Glomerular endothelial cell (primary cell): ENCODE data around the gene MUC4. TPM values are rescaled to one million over a fixed set of nuclear protein-coding genes. Genes with fewer than 3 reads are reported as not detected.
"Not testable (repeated sequence)": the region's sequence is repeated elsewhere in the genome, so short reads cannot be mapped to it uniquely, and the experiment has no call there.

Experiments used
- DNase-seq: peaks from one replicate; pipeline ENCODE4 v3.0.0-alpha.2; 2011; ENCODE audit warnings: low read depth, low spot score; ENCODE audit errors: extremely low read depth
- total RNA-seq: library from RNA; depleted of rRNA; stranded (reverse); fragments of >200 nt; gene quantifications from 2 replicates; pipeline ENCODE4 v1.2.3, GENCODE V29; 2015

MUC4 gene
- total RNA-seq, 1 donor from 2014 or later: 0.12 TPM

DNA sequence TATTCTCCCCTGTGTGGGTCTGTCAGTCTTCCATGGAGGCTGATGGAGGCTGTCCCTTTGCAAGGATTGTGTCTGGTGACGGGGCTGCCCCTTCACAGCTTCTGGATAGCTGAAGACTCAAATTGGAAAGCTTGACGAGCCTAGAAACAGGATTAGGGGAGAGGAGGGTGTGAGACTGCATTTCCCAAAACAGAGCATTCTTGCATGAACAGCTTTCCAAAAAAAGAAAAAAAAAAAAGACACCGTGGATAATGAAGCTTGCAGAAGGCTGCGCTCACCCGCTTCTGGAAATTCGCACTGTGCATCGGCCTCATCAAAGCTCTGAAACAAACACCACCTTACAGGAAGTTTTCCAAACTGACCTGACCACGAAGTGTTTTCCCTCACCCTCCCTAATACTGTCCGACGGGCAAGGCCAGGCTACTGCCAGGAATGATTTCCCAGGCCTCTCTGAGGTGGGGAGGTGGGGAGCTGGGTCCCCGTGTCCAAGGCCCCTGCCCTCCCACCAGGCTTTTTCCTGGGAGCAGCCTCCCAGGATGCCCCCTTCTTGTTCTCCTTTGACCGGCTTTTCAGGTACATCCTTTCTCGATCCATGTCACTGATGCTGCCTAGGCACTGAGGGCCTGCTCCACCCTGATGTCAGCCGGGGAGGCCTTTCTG lies 24.9 kb upstream of the MUC4 start:
- no peak for DNase-seq

DNA sequence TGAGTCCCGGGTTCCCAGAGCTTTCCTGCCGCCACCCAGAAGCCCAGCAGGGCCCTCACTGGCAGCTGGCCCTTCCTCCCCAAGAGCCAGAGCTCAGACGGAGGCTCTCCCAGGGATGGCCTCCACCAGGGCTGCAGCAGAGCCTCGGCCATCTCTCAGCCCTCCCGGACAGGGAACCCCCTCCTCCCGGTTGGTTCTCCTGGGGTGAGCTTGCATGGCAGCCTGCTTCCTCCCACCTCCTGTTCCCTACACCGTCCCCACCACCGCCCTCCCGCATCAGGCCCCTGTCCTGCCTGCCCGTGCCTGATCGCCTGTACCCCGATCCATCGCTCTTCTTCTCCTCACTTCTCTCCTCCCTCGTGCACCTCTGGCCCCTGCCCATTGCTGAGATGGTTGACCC lies 24.1 kb upstream of the MUC4 start:
- no peak for DNase-seq

DNA sequence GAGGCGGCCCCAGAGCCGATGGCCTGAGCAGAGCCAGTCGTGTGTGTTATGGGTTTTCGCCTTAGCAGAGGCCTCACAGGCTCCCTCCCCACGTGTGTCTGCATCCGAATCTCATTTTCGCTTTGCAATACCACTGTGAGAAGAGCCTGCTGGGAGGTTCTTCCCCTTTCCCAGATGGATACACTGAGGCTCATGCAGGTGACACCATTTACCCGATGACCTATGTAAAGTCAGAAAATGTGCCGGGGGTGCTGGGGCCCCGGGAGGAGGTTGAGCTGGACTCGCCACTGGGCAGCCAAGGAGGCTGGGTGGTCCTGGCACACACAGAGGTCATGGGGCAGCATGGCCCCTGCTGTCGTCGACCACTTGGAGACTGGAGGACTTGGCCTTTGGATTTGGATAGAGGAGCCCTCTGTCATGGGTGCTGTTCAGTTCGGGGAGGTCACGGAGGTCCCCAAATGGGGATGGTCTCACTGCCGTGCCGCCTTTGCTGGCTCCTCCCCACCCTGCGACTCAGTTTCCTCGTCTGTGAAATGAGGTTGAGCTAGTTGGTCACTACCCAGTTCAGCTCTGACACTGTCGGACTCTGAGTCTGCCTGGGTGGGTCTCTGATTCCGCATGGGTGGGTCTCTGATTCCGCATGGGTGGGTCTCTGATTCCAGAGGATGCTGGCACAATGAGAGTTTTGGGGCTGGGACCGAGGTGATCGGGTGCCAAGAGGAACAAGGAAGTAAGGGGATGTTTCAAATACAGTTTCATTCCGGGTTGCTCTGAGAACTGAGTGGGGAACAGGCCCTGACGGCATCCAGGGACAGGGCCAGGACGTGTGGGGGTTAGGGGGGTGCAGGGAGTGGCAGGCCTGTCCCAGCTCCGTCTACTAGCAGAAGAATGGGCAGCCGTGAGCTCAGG lies 23.2 kb upstream of the MUC4 start:
- DNase-seq: no peak

DNA sequence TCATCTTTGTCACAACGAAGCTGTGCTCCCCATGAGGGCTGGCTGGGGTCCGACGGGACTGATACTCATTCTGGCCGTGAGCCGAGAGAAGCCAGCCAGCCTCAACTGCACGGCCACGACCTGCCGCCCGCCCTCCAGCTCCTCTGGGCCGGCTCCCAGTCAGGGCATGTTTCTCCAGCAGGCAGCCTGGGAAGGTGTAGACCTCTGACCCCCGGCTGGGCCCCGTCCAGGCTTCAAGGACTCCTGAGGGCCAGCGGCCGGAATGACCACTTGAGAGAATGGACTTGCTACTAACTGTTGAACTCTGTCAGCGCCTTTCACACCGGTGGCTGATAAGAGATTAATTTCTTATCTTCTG lies 18.1 kb upstream of the MUC4 start:
- DNase-seq: no peak

DNA sequence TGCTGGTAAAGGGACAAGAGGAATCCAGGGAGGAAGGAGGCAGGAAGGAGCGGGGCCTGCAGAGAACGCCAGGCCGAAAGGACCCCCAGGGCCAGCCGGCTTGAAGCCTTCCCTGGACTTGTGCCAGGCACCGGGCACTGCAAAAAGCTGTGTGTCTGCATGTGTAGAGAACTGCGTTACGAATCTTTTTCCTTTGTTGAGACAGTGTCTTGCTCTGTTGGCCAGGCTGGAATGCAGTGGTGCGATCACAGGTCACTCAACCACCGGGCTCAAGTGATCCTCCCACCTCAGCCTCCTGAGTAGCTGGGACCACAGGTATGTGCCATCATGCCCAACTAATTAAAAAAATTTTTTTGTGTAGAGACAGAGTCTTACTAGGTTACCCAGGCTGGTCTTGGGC lies 17.0 kb upstream of the MUC4 start:
- DNase-seq: no peak

DNA sequence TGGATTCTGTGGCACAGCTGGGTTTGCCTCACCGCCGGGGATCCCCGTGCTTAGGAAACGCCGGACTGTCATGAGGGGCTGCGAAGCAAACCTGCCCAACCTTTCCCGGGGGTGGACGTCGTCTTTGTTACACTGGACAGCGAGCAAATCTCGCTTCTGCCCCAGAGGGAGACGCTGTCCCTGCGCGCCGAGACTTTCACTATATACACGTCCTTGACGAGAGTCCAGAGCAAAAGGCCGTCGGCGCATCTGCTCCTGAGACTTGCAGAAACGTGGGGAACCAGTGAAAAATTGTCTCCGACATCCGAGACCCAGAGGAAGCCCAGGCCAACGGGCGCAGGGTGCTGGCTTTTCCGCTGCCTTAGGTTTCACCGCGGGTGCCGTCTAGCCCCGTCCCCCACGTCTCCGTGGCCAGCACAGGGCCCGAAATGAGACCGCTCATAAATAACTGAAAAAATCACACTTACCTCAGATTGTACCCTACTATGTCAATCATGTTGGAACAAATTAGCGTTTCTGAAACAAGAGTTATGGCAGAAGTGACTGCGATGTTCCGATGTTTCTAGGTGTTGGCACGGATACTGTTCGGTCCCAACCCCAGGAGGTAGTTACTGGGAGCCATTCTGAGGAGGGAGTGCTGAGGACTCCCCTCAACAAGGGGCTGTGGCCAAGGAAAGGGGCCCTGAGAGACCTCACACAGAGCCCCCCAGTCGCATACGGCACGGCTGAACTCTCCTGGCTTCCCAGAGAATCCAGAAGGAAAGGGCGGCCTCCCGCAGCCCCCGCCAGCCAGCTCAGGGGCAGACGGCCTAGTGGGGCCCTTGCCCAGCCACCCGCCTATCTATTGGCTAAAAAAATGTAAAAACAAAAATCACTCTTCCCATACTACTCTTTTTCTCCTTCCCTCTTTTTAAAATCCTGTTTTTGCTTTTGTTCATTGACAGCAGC lies 14.4 kb upstream of the MUC4 start:
- DNase-seq: no peak

DNA sequence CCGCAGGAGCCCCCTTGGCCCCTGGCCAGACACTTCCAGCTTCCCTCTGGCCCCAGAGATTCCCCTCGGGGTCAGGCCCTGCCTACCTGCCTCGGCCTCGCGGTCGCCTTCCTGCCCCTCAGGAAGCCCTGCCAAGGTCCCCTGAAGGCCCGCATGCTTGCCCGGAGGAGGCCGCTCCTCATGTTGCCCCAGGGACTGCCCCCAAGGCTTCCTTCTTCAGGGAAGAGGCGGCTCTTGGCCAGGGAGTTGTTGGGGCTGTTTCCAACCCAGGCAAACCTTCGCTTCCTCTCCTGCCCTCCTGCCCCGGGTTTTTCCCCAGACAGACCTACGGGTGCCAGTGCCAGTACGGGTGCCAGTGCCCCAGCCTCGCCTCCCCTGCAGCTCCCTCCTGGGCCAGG lies 13.5 kb upstream of the MUC4 start:
- DNase-seq: no peak

DNA sequence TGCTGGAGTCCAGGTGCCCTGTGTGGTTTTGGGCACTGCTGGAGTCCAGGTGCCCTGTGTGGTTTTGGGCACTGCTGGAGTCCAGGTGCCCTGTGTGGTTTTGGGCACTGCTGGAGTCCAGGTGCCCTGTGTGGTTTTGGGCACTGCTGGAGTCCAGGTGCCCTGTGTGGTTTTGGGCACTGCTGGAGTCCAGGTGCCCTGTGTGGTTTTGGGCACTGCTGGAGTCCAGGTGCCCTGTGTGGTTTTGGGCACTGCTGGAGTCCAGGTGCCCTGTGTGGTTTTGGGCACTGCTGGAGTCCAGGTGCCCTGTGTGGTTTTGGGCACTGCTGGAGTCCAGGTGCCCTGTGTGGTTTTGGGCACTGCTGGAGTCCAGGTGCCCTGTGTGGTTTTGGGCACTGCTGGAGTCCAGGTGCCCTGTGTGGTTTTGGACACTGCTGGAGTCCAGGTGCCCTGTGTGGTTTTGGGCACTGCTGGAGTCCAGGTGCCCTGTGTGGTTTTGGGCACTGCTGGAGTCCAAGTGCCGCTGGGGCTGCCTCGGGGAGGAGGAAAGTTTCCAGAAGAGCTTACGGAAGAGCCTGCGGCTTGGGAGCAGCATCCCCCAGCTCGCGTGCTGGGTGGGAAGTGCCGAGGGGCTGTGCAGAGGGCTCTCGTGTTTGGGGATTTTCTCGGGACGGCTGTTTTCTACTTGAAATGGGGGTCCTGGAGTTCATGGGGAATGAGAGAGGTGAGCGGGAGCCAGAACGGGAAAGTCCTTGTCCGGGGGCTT lies 12.9 kb upstream of the MUC4 start:
- not testable (repeated sequence) for DNase-seq

DNA sequence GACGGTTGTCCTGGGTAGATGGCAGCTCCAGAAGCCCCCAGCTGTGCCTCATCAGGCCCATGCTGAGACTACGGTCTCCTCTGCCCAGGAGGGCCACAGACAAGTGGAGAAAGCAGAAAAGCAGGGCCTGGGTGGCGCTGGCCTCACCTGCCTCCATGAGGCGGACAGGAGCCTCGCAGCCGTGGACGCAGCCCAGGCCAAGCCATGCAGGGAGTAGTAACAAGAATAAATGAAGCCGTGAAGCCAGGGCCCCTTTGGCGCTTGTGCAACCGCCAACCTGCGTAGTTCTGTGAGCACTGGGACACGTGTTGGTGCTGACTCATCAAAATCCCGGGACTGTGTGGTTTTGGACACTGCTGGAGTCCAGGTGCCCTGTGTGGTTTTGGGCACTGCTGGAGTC lies 12.3 kb upstream of the MUC4 start:
- DNase-seq: no peak

DNA sequence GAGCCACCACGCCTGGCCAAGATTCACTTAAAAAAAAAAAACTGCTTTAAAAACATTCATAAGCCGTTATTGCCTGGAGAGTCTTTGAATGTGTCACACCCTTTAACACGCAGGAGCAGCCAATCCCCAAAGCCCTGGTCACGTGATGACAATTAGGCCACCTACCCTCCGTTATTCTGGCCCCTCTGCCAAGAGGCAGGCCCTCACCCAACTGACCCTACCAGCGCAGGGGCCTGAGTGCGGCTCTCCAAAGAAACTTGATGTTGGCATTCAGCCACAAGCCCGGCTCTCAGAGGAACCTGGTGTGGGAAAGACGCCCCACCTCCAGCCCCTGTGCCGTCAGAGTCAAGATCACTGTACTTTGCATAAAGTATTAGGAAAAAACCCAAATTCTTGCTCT lies 11.6 kb upstream of the MUC4 start:
- DNase-seq: no peak

DNA sequence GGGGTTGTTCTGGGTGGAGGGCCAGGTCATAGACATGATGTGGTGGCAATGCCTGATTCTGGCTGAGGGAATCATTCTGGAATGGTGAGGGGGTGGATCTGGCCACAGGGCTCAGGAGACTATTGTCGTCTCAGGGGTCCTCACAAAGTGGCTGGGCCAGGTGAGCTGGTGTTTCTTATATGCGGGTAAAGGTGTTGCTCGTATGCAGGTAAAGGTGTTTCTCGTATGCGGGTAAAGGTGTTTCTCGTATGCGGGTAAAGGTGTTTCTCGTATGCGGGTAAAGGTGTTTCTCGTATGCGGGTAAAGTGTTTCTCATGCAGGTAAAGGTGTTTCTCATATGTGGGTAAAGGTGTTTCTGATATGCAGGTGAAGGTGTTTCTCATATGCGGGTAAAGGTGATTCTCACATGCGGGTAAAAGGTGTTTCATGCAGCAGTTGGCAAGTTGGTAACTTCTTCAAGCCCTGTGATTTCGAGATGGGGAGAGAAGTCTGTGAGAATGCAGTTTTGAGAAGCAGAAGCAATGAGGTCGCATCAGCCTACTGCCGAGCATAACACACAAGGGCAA lies 10.5 kb upstream of the MUC4 start:
- DNase-seq: no peak

DNA sequence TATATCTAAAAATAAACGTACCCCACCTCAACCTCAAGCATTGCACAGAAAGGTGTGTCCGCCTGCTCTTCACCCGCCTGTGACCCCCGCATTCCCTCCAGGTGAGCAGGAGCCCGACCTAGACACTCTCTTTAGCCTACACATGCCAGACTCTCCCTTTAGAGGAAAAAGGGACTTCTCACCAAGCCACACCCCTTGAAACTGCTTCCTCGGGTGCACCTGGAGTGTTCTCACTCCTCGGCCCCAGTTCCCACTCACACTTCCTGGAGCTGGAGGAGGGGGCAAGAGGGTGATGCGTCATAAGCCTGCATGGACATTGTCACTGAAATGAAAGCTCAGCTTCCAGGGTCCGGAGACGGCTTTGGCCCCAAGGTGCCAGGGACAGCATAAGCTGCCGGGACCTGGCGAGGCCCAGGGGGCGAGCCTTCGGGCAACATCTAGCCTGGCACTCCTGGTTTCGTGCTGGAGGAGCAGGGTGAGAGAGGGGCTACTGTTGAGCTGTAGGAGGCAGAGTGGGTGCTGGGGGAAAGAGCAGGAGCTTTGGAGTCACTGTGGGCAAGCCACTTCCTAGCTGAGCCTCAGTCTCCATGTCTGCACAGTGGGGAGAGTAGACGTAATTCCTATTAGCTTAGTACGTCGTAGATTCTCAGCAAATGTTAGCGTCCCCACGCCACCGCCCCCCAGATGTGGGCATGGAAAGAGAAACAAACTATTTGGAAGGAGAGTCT lies 9.8 kb upstream of the MUC4 start:
- no peak for DNase-seq

DNA sequence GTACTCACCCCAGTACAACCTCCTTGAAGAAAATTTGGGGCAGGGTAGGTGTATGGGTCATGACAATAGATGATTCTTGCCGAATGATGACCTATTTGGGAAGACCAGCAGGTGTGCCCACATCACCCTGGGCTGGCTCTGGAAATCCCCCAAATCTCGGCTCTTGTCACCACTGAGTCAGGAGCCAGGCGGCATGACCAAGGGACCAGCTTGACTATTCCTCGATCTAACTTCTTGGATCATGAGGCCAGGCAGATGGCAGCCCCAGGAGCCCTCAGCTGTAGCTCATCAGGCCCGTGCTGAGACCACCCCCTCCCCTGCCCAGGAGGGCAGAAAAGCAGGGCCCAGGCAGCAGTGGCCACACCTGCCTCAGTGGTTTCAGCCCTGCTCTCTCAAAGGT lies 9.2 kb upstream of the MUC4 start:
- DNase-seq: no peak

DNA sequence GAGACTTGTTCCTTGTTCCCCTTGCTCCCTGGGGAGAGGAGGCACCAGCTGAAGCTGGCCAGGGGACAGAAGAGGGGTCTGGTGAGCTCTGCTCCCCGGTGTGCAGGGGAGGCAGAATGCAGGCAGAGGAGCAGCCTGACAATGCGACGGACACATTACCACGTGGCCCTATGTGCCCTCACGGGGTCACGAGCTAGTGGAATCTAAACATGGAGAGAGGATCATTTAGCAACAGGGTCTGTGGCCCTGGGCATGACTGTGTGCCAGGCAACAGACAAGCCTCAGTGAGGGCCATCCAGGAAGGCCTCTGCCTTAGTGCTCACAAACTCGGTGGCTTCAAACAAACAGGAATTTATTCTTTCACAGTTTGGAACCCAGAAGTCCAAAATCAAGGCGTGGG lies 8.5 kb upstream of the MUC4 start:
- no peak for DNase-seq

DNA sequence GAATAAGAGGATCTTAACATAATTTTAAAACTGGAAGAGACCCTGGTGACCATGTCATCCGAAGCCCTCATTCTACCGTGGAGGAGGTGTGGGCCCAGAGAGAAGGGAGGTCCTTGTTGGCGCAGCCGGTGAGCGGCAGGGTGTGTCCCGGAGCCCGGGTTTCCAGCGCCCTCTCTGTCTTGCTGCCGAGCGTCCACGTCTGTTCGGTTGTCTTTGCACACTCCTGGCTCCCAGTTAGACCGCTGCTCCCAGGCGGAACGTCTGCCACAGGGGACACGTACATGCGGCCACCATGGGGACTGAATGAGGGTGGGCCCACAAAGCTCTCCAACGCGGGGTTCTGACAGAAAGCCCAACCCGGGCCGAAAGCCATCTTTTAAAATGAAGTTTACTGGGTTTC lies 6.6 kb upstream of the MUC4 start:
- no peak for DNase-seq

DNA sequence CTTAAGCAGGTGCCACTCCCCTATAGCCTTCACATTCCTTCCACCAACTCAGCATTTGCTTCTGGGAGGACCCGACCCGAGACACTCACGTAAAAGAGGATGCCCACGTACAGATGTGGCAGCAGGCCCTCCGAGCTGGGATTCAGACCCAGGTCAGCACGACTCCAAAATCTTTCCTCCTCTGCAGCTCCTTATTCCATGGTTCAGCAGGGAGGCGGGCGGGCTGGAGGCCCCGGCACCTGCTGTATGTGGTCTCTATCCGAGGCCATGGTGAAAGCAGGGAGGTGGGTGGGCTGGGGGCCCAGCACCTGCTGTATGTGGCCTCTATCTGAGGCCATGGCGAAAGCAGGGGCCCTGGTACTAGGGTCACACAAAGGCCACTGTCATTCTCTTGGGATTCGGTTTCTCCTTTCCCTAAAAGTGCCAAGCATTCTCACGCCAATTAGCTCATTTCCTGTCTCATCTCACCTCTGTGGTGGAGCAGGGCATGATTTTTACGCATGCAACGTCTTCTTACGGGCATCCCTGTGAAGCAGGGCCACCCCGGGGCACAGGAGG lies 5.9 kb upstream of the MUC4 start:
- no peak for DNase-seq

DNA sequence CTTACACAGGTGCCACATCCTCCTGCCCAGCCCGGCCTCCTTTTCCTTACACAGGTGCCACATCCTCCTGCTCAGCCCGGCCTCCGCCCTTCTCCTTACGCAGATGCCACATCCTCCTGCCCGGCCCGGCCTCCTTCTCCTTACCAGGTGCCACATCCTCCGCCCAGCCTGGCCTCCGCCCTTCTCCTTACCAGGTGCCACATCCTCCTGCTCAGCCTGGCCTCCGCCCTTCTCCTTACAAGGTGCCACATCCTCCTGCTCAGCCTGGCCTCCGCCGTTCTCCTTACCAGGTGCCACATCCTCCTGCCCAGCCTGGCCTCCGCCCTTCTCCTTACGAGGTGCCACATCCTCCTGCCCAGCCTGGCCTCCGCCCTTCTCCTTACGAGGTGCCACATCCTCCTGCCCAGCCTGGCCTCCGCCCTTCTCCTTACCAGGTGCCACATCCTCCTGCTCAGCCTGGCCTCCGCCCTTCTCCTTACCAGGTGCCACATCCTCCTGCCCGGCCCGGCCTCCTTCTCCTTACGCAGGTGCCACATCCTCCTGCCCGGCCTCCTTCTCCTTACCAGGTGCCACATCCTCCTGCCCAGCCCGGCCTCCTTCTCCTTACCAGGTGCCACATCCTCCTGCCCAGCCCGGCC lies 4.7 kb upstream of the MUC4 start:
- DNase-seq: not testable (repeated sequence)

DNA sequence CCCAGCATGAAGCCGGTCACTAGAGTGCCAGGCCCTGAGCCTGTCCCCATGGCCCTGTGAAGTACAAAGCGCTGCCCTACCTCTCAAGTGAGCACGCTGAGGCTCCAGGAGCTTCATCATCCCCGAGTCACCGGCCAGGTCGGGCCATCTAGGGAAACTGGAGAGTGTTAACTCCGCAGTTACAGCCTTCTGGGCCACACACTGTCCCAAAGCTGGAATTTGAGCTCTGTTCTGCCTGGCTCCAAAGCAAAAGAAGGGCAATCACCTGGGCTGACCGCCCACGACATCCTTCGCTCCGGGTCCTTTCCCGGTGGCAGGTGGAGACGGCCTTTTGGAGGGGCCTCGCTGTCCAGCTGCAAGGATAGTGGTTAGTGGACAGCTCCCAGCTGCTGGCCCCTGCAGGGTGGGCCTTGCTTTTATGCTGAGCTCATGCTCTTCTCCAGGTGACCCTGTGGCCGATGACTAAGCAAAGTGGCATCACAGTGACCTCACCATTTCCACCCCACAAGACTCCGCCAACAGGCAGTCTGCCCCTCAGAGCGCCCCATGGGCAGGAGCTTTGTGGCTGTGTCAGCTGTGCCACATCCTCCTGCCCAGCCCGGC lies 3.5 kb upstream of the MUC4 start:
- DNase-seq: no peak
